T-helper 1 cell treated with Interleukin-12 subunit alpha and Interleukin-12 subunit beta and Interleukin-4 antibody, amounts not matched to agents 30 ng/mL and 1 ng/mL, for 36 hours (primary cell): ENCODE results near the gene AHI1. TPM values are rescaled to one million over a fixed set of nuclear protein-coding genes. Genes with fewer than 3 reads are reported as not detected.

Source experiments
- intact Hi-C: fragments of 100-400 bp; cut with micrococcal nuclease; formaldehyde crosslinking; loops from one replicate; pipeline ENCODE4 v1.15.1; 2024
- total RNA-seq: library from RNA; stranded (reverse); gene quantifications from 2 replicates; pipeline ENCODE4 v1.2.3, GENCODE V29; 2022

AHI1 gene
- total RNA-seq, 1 donor from 2014 or later: 18.4 TPM

- intact Hi-C loops: no loop called here
Measured at GRCh38 chr6:135465307-135465706, 32.2 kb downstream of the AHI1 start.

- intact Hi-C loops: no loop called here
Measured at GRCh38 chr6:135464634-135465033, 32.9 kb downstream of the AHI1 start.

GRCh38 chr6:135461208-135461607 lies 36.3 kb downstream of the AHI1 start:
- intact Hi-C loops: no loop called here

- intact Hi-C loops: no loop called here
Measured at GRCh38 chr6:135458051-135458450, 39.5 kb downstream of the AHI1 start.

GRCh38 chr6:135451617-135452190 lies 45.8 kb downstream of the AHI1 start:
- intact Hi-C loops: loop anchor here (1.0 to 5.0 kb wide), 8 partner anchors 47 to 1342 kb away; partner anchors contain the start of gene MAP7

GRCh38 chr6:135449246-135449645 lies 48.3 kb downstream of the AHI1 start:
- intact Hi-C loops: no loop called here

GRCh38 chr6:135440087-135440792 lies 57.3 kb downstream of the AHI1 start:
- intact Hi-C loops: loop anchor here (5.0 kb wide), 1 partner anchor 1268 kb away; no protein-coding TSS in a partner anchor

GRCh38 chr6:135439549-135439948 lies 58.0 kb downstream of the AHI1 start:
- intact Hi-C loops: loop anchor here (1.0 to 10.0 kb wide), 9 partner anchors 212 to 1317 kb away; partner anchors contain the start of gene HBS1L

- intact Hi-C loops: loop anchor here (1.0 to 10.0 kb wide), 9 partner anchors 212 to 1316 kb away; partner anchors contain the start of gene HBS1L
Measured at GRCh38 chr6:135438907-135439535, 58.5 kb downstream of the AHI1 start.

- intact Hi-C loops: loop anchor here (5.0 to 10.0 kb wide), 2 partner anchors 208 to 790 kb away; no protein-coding TSS in a partner anchor
Measured at GRCh38 chr6:135434991-135435390, 62.5 kb downstream of the AHI1 start.

GRCh38 chr6:135434095-135434494 lies 63.4 kb downstream of the AHI1 start:
- intact Hi-C loops: loop anchor here (10.0 kb wide), 1 partner anchor 789 kb away; no protein-coding TSS in a partner anchor

- intact Hi-C loops: no loop called here
Measured at GRCh38 chr6:135428078-135428477, 69.5 kb downstream of the AHI1 start.

GRCh38 chr6:135426833-135427232 lies 70.7 kb downstream of the AHI1 start:
- intact Hi-C loops: no loop called here

- intact Hi-C loops: loop anchor here (5.0 kb wide), 1 partner anchor 212 kb away; no protein-coding TSS in a partner anchor
Measured at GRCh38 chr6:135424385-135424784, 73.2 kb downstream of the AHI1 start.

- intact Hi-C loops: loop anchor here (1.0 to 5.0 kb wide), 3 partner anchors 211 to 278 kb away; no protein-coding TSS in a partner anchor
Measured at GRCh38 chr6:135423649-135424128, 73.9 kb downstream of the AHI1 start.

- intact Hi-C loops: no loop called here
Measured at GRCh38 chr6:135419162-135419561, 78.4 kb downstream of the AHI1 start.

GRCh38 chr6:135418040-135418760 lies 79.3 kb downstream of the AHI1 start:
- intact Hi-C loops: no loop called here

GRCh38 chr6:135412761-135413160 lies 84.8 kb downstream of the AHI1 start:
- intact Hi-C loops: no loop called here

GRCh38 chr6:135411849-135412248 lies 85.7 kb downstream of the AHI1 start:
- intact Hi-C loops: no loop called here

- intact Hi-C loops: no loop called here
Measured at GRCh38 chr6:135411339-135411738, 86.2 kb downstream of the AHI1 start.

- intact Hi-C loops: no loop called here
Measured at GRCh38 chr6:135410856-135411255, 86.7 kb downstream of the AHI1 start.
